Activated CD4-positive, alpha-beta T cell treated with anti-CD3 and anti-CD28 coated beads, Interleukin-2, amount 50 U/mL, for 4 hours (primary cell): ENCODE data around the gene ETNK2.
"Not testable (repeated sequence)": the region's sequence is repeated elsewhere in the genome, so short reads cannot be mapped to it uniquely, and the experiment has no call there.

Experiments
- DNase-seq, 2 experiments: peaks; one replicate each; pipeline ENCODE4 v3.0.0-alpha.2; 2020

The ETNK2 gene

DNA sequence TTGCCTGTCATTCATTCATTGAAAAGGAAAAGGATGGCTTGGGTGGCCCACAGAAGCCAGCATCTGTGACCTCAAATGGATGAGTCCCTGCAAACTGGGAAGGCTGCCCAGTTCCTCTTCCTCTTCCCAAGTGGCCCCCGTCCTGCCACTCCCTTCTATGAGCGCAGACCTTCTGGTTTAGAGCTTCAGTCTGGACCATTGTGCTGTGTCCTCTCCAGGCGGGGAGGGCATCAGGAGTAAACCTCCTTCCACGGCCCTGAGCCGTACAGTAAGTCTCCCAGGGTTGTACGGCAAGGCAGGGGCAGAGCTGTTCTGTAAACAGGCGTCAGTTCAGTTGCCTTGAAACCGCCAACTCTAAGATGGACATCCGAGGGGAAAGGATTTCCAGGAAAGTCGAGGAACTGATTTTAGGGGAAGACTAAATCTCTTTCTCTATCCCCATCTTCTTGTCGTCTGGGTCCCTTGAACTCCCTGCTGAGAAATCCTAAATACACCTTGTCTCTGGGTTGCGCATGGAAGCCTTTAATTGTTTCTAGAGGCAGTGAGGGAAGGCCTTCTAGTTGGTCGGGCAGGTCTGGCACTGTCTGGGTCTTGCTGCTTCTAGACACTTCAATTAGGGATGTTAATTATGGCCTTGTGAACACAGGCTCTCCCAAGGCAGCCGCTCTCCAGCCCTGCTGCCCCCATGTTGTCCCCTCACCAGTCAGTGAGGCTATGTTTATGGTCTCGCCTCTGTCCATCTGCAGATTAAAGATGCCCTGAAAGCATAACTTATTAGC is 56.8 kb downstream of the ETNK2 start:
- no peak for DNase-seq

DNA sequence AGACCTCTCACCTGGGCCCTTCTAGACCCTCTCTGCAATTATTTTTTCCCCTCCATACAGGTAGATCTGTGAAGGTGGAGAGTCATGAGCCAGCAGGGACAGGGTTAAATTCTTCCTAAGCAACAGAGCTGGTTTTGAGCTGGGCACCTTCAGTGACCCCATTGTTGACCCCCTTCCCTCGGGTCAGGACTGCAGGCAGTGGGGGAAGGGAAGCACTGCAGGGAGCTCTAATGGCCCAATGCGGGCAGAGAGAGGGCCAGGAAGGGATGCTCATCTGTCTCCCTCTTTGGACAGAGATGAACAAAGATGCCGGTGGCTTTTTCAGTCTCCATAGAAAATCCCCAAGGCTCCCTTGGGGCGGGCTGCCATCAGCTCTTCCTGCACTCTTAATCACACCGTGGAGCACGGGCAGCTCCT is 57.5 kb downstream of the ETNK2 start:
- DNase-seq, result no peak

DNA sequence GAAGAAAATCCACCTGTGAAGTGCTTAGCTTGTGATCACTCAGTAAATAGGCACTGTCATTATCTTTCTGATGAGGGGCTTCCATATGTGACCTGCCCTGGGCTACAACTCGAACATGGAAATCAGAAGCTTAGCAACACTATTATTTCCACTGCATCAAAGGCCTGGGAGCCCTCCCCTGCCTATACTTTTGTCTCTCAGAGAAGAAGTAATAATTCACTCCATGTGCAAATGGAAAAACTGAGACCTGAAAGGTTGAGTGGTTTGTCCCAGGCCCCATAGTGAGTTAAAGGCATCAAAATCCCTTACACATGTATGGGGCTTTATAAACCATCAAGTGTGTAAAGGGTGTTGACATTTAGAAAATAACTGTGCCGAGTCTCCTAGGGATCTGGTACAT is 58.1 kb downstream of the ETNK2 start:
- DNase-seq, result no peak

DNA sequence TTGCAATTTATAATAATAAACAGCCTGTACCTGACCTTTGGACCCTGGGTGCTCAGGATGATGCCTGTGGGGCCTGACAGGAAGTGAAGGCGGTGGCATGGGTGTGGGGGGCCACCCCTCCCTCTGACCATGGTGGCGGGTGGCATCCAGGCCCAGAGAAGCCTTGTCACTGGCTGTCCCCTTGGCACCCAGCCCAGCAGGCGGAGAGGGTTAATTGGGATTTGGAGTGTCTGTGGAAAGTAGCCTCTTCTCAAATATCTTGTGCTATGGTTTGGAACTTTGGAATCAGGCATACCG is 58.5 kb downstream of the ETNK2 start:
- DNase-seq, result no peak

DNA sequence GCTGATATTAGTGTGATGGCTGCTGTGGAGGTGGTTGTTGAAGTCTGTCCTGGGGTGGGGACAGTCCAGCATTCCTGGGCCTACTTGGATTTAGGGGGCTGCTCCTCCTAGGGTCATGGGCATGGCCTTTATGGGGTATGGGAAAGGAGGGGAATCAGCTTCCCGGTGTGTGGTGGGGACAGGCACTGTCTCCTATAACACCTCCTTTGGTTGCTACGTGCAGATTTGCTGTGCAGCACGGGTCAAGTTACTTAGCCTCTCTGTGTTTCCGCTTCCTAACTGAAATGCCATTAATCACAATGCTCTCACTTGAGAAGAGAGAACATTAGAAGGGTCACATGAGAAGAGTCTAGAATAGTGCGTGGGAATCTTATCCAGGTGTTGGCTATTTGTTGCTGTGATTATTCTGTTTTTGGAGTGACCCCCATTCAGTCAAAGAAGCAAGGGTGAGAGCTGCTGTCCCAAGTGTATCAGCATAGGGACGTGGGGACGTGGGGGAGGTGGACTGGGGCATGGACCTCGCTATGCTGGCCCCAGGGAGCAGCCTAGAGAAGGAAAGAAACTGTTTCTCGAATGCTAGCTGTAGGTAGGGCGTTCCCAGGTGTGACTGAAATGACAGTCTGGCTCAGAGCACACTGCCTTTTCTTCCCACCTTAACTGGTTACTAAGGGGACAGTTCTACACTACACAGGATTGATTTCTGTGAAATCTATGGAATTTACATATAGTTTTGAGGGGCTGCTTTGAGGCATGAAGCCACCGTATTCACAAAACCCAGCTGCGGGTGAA is 59.0 kb downstream of the ETNK2 start:
- no peak for DNase-seq

DNA sequence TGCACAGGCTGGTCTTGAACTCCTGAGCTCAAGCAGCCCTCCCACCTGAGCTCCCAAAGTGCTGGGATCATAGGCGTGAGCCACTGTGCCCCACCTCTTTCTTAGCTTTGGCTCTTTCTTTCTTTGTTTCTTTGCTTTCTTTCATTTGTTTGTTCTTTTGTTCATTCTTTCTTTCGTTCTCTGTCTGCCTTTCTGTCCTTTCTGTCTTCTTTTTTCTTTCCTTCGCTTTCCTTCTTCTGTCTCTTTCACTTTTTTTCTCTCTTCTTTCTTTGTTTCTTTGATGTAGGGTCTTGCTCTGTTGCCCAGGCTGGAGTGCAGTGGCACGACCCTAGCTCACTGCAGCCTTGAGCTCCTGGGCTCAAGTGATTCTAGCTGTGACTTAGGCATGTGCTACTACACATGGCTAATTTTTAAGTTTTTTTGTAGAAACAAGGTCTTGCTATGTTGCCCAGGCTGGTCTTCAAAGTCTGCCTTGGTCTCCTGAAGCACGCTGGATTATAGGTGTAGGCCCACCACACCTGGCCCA is 60.0 kb downstream of the ETNK2 start:
- DNase-seq, result no peak

DNA sequence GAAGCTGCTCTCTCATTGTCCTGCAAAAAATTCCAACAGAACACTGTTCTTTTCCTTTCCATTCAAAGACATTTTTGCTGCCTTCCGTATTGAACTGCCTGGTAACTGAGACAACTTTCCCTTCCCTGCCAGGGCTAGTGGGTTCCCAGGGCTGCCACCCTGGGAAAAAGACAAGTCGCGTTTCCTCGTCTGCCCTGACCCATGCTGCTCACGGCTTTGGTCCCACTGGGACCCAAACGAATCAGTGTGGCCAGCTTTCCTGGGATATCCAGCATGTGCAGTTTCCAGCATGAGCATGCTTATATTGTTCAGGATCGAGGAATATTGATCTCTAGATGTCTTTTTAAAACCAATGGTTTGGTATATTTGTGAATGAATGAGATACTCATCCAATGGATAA is 60.8 kb downstream of the ETNK2 start:
- DNase-seq, result no peak

DNA sequence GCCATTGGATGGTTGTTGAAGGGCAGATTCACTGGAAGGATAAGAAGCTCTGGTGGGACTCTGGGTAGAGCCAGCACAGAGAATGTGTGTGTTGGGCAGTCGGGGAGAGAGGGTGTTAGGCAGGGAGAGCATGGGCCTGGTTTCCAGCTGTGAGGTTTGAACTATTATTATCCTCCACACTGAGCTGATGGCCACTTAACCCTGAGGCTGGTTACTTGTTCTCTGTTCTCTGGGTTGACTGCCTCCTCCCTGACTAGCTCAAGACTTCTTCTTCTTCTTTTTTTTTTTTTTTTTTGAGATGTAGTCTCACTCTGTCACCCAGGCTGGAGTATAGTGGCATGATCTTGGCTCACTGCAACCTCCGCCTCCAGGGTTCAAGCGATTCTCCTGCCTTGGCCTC is 61.7 kb downstream of the ETNK2 start:
- DNase-seq, result not testable (repeated sequence)

DNA sequence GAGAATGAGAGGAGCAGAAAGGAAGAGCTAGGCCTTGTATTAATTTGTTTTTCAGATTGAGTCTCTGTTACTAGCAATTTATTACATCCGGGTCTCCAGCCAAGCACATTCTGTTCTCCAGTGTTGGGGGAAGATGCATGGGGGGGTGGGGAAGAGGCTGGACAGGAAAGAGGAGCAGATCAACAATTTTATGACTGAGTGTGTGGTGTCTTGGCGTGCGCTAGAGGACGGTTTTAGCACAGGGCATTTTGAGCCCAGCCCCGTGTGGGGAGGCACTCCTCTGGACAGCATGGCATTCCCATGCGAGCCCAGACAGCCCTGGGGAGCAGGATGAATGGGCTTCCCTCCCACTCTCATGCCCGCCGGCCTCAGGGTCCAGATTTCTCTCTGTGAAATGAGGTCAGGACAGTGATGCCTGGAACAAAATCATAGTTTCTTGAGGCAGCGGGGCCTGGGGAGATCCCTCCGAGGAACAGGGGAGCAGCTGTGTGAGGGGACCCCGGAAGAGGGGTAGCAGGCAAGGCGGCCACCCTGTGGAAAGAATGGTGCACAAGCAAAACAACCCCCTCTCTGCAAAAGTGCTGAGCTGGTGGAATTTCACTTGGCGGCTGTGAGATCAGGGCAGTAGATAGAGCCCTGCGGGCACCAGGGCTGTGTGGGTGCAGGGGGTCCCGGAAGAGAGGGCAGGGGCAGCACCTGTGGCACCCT is 62.6 kb downstream of the ETNK2 start:
- DNase-seq, result no peak

DNA sequence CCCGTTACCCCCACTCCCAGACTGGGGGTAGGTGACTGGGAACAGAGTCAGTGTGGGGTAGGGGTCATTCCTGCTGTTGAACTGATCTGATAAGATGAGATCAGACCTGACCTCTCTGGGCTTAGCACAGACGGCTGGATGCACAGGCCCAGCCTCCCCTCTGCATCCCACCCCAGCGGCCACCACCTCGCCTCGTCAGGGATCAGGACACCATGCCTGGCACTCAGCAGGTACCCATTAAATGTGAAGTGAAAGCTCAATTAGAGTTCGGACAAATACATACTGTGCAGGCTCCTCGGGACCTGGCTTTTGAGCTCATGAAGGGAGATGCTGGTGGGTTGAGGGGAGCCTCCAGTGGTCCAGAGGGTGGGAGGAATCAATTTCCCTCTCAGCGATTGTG is 63.2 kb downstream of the ETNK2 start:
- no peak for DNase-seq

DNA sequence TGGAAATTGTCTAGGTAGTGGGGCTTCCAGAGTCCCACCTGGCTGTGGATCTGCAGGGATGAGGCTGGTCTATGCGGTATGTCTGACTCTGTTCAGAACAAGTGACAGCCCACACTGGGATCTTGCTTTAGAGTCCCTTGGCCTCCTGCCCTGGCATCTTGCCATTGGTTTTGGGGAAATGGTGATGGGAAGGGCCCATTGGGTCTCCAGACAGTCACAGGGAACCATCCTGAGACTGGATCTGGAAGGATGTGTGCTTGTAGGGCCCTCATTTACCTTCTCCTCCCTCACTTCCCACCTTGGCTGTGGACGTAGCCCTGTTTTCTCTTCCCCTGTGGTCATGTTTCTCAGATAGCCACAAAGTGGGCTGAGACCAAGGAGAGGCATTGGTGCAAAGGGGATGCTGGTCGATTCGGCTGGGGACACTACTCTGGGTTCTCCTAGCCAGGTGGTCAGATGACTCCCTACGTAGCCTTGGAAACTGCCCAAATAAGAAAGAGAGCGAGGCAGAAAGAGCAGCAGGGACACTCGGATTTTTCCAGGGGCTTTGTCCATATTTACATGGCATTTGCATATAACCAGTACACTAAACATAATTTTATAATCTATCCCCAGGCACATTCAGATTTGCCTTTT is 63.8 kb downstream of the ETNK2 start:
- no peak for DNase-seq

DNA sequence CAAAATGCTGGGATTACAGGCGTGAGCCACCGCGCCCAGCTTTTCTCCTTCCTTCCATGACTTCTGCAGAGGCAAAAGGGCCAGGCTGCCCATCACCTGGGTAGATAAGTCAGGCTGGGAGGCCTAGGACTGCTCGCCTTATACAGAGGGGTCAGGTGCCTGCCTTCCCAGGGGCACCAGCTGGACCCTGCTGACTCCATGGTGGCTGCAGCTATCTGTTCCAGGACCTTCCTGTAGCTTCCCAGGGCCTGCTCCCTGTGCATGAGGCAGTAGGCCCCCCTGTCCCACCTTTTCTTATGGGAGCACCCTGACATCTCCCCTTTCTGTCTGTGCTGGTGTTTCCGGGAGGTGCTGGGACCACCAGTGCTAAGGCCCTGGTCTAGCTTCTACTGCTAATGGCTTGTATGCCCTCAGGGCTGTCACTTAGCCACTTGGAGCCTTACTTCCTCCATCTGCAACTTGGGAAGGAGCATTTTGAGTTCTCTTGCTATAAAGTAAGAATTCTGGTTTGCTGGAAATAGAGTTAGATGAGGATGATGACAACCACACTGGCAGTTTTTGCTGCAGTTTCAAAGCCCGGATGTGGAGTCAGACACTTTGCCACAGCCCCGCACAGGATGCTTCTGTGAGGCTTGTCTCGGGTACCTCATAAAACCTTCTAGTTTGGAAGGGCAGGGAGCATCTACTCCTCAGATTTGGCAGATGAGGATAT is 64.5 kb downstream of the ETNK2 start:
- no peak for DNase-seq

DNA sequence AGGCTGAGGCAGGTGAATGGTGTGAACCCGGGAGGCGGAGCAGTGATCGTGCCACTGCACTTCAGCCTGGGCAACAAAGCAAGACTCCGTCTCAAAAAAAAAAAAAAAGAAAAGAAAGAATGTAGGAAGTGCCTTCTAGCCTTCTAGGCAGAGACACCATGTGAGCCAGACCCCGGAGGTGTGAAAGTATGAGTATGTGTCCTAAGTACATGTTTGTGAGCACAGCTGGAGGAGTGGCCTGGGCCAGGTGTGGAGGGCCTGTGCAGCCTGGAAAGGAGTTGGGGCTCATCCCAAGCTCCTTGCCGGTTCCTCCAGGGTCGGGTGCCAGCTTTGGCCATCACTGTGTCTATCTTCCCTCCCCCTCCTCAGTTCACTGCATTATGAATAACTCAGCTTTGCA is 66.0 kb downstream of the ETNK2 start:
- no peak for DNase-seq

DNA sequence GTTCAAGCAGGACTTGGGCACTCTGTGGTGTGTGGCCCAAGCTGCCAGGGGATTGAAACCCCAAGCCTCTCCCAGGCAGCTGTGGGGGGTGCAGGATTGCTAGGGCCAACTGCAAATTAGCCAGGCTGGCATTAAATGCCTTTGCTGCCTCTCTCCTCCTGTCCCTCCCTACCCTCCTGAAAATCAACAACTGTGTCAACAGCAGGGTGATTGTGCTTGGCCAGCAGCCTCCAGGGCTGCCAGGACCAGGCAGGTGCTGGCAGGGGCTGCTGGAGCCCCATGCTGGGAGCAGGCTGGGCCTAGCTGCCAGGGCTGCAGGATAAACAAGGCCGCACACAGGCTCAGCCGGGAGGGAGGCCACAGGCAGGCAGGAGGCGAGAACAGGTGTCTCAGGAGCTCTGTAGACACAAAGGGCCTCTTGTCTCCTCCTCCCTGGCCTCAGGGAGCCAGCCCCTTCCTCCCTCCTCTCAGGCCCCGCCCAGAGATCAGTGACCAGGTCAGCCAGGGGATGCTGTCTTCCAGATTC is 67.5 kb downstream of the ETNK2 start:
- DNase-seq, result no peak

DNA sequence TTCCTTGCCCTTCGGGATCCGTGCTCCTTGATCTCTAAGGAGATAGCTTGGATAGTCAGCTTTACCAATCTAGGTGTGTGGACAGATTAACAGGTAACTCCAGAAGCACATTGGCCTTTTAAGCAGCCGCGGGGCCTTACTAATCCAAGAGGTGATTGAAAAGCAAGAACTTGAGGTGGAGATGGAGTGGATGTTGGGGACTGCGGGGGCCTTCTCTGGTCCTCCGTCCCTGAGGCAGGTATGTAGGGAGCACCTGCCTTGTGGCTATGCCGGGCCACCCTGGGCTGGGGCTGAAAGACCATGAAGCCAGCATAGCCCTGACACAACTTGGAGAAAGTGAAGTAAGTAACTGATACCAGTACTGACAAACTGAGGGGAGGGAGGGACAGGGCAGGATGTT is 68.4 kb downstream of the ETNK2 start:
- DNase-seq, result no peak

DNA sequence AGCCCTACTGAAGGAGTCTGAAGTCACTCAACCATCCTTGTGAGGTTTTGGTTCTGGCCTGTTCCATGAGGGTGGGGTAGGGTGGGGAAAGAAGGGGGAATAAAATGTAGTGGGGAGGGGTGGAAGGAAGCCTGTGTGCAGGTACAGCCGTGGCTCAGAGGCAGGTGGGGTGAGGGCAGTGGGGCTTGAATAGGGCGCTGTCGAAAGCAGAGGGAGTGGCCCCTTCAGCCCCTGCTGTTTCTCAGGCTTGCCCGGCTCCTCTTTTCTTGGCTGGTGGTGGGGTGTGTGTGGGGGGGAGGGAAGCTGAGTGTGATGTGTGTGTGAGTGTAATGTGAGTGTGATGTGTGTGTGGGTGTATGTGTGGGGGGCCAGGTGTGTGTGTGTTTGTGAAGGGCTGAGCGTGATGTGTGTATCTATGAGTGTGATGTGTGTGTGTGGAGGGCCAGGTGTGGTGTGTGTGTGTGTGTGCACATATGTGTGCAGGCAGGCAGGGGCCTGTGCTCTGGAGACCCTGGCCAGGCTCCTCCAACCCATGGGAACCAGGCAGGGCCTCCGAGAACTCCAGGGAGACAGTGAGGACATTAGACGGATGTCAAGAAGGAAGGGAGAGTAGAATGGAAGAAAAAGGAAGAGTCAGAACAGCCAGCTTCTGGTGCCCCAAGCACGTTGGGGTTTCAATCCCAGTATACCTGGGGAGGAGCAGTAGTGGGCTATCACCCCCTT is 69.9 kb downstream of the ETNK2 start:
- DNase-seq, result no peak

DNA sequence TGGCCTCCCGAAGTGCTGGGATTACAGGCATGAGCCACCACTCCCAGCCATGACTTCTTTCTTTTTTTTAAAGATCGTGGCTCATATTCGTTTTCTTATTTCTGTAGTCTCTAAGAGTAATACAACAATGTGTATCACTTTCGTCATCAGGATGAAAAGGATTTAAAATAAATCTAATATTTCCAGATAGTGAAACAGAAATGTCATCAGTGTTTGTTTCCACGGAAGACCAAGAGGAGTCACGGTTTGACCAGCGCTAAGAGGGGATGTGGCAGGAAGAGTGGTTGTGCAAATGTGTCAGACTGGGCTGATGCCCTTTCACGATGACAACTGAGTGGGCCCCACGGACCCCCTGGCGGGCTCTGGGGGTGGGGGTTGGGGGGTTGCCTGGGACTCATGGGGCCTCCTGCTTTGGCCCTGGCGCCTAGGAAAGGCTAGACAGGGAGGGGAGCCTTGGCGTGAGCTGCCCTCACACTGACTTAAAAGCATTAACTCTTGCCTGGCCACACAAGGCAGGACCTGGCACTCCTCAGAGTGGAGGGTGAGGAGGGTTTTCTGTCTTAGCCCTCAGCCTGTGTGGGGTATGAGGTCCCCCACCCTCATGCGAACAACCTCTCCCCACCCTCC is 70.6 kb downstream of the ETNK2 start:
- no peak for DNase-seq
